Measurements from ENCODE around the gene PHLDB2. TPM values are rescaled to one million over a fixed set of nuclear protein-coding genes. Genes with fewer than 3 reads are reported as not detected.

PHLDB2 gene
- total RNA-seq, 1 donor from 2014 or later = 71.1 TPM

GRCh38 chr3:112012205-112012992 lies 153.3 kb downstream of the PHLDB2 start:
- DNase-seq (ENCODE audit: extremely low read depth, low read depth, low spot score) = no peak

- DNase-seq (ENCODE audit: extremely low read depth, low read depth, low spot score) = peak; percentile 36
These were observed 154.2 kb downstream of the PHLDB2 start for GRCh38 chr3:112013058-112013783.

GRCh38 chr3:112013784-112014143 lies 154.7 kb downstream of the PHLDB2 start:
- DNase-seq (ENCODE audit: extremely low read depth, low read depth, low spot score) = no peak

DNA sequence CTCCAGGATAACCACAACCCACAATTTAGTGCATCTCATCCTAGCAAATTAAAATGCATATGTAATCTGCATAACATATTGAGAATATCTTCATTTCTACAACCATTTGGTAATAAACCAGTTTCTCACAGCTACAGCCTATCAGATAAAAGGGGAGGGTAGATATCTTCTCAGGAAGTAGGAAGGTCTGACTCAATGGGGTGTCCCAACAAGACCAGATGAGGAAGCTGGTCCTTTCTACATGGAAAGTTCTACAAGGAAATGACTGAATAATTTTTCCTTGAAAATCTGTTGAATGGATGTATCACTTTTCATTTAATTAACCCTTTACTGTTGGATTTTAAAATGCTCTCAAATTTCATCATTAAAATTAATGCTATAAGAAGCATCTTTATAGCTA lies 158.0 kb downstream of the PHLDB2 start:
- no peak for DNase-seq (ENCODE audit: extremely low read depth, low read depth, low spot score)

GRCh38 chr3:112018712-112019111 lies 159.6 kb downstream of the PHLDB2 start:
- no peak for DNase-seq (ENCODE audit: extremely low read depth, low read depth, low spot score)

- DNase-seq (ENCODE audit: extremely low read depth, low read depth, low spot score) = no peak
These were observed 160.7 kb downstream of the PHLDB2 start for GRCh38 chr3:112019716-112020115.

GRCh38 chr3:112020674-112021085 lies 161.6 kb downstream of the PHLDB2 start:
- DNase-seq (ENCODE audit: extremely low read depth, low read depth, low spot score) = no peak

Other genes with a start within 250 kb of the PHLDB2 start
- 1.2 and 2.0 TPM in 2 replicates for gene PLCXD2, start 184.6 kb upstream of the PHLDB2 start, total RNA-seq
- 16.3 and 20.3 TPM in 2 replicates for gene ABHD10, start 119.8 kb downstream of the PHLDB2 start, total RNA-seq
- 0.76 and 2.8 TPM in 2 replicates for gene TAGLN3, start 139.7 kb downstream of the PHLDB2 start, total RNA-seq
- not detected in 2 replicates for gene TMPRSS7, start 175.5 kb downstream of the PHLDB2 start, total RNA-seq
- 3.7 and 3.8 TPM in 2 replicates for gene C3orf52, start 227.1 kb downstream of the PHLDB2 start, total RNA-seq